A549 (cell line): Measurements from ENCODE around the gene TRDN. TPM values are rescaled to one million over a fixed set of nuclear protein-coding genes. Genes with fewer than 3 reads are reported as not detected.

Source experiments
- ATAC-seq, 2 experiments: fragments of 200-7000 bp in 1 of 2; fragments of >200 bp in 1 of 2; cut with Nextera tagmentation in 1 of 2; cut with Tn5 transposase in 1 of 2; 3 replicates each; pipeline versions ENCODE4 v1.8.0 to v1.9.1; 2018 to 2020; ENCODE audit warnings: mild to moderate bottlenecking in 1 of 2, moderate library complexity in 1 of 2
- CTCF ChIA-PET: fragments of 300-600 bp; sonication (Branson Sonifier 250); formaldehyde crosslinking; extraction: SDS; loops from one replicate; lab custom pipeline; 2021; ENCODE audit warnings: antibody characterized with exemption, inconsistent platforms; lab: Yijun Ruan, JAX
- POLR2A ChIA-PET: fragments of 350-600 bp; formaldehyde crosslinking; extraction: SDS; loops from one replicate; lab custom pipeline; 2021; ENCODE audit warnings: antibody characterized with exemption, inconsistent platforms; lab: Yijun Ruan, JAX
- DNase-seq, 2 experiments: peaks; one replicate each; pipeline versions ENCODE4 v3.0.0 to v3.0.0-alpha.2; 2011 to 2016; ENCODE audit warnings: low read depth in 1 of 2, low spot score in 1 of 2
- FAIRE-seq: peaks from 2 replicates; lab custom pipeline; 2011; peaks lifted over from hg19 to GRCh38; lab: Jason Lieb, UNC
- H3K27ac ChIP-seq, 2 experiments: fragments of >200 bp; sonication (Bioruptor Twin); formaldehyde crosslinking; 3 replicates each; pipeline ENCODE4 v1.5.1; 2016 to 2017
- H3K4me1 ChIP-seq: fragments of >200 bp; sonication (Bioruptor Twin); formaldehyde crosslinking; 3 replicates; pipeline ENCODE4 v1.6.1; 2016
- H3K4me2 ChIP-seq: fragments of >200 bp; sonication (Bioruptor Twin); formaldehyde crosslinking; 3 replicates; pipeline ENCODE4 v1.6.1; 2016
- H3K4me3 ChIP-seq: fragments of >200 bp; sonication (Bioruptor Twin); formaldehyde crosslinking; 3 replicates; pipeline ENCODE4 v1.5.1; 2016
- H3K9me3 ChIP-seq: fragments of >200 bp; sonication (Bioruptor Twin); formaldehyde crosslinking; 3 replicates; pipeline ENCODE4 v1.6.1; 2016
- CBX2 ChIP-seq: fragments of 200-600 bp; sonication (generic); IDR thresholded peaks from 2 replicates; pipeline ENCODE4 v1.6.1; 2016; ENCODE audit warnings: low read depth, mild to moderate bottlenecking, borderline replicate concordance
- CBX8 ChIP-seq: fragments of 200-600 bp; sonication (generic); IDR thresholded peaks from 2 replicates; pipeline ENCODE4 v1.6.1; 2016
- CEBPB ChIP-seq, 2 experiments: fragments of >200 bp in 1 of 2; sonication (Bioruptor Twin) in 1 of 2; formaldehyde crosslinking in 1 of 2; IDR thresholded peaks; 2 replicates each; pipeline ENCODE4 v1.6.1; 2012 to 2016
- EHF ChIP-seq: fragments of 250-450 bp; sonication (Bioruptor Pico); IDR thresholded peaks from 2 replicates; pipeline ENCODE4 v1.5.0; 2020; ENCODE audit warnings: mild to moderate bottlenecking
- EP300 ChIP-seq, 2 experiments: fragments of >200 bp; sonication (Bioruptor Twin); formaldehyde crosslinking; IDR thresholded peaks; 2 replicates in 1 of 2; 3 replicates in 1 of 2; pipeline ENCODE4 v1.6.1; 2016 to 2017
- FOSB ChIP-seq: fragments of 250-450 bp; sonication (Bioruptor Pico); IDR thresholded peaks from 2 replicates; pipeline ENCODE4 v1.5.0; 2020; ENCODE audit warnings: mild to moderate bottlenecking, moderate library complexity
- FOSL2 ChIP-seq, 2 experiments: fragments of 450-650 bp in 1 of 2; fragments of >200 bp in 1 of 2; sonication (Bioruptor Twin) in 1 of 2; formaldehyde crosslinking; IDR thresholded peaks; 2 replicates each; pipeline versions ENCODE4 v1.5.0 to v1.6.1; 2016 to 2020; ENCODE audit warnings: mild to moderate bottlenecking in 1 of 2, moderate library complexity in 1 of 2
- FOXS1 ChIP-seq: fragments of 250-450 bp; sonication (Bioruptor Pico); IDR thresholded peaks from 2 replicates; pipeline ENCODE4 v1.5.0; 2020; ENCODE audit warnings: mild to moderate bottlenecking, moderate library complexity
- GATA3 ChIP-seq: IDR thresholded peaks from 2 replicates; pipeline ENCODE4 v1.6.1; 2012; ENCODE audit warnings: borderline replicate concordance
- HOXB5 ChIP-seq: fragments of 250-450 bp; sonication (Bioruptor Pico); IDR thresholded peaks from 2 replicates; pipeline ENCODE4 v1.5.0; 2020; ENCODE audit warnings: mild to moderate bottlenecking, moderate library complexity
- JUNB ChIP-seq: fragments of >200 bp; sonication (Bioruptor Twin); formaldehyde crosslinking; IDR thresholded peaks from 2 replicates; pipeline ENCODE4 v1.6.1; 2016
- KDM5A ChIP-seq: fragments of 200-600 bp; sonication (generic); IDR thresholded peaks from 2 replicates; pipeline ENCODE4 v1.6.1; 2016; ENCODE audit warnings: antibody characterized with exemption, mild to moderate bottlenecking
- MAFK ChIP-seq: fragments of 450-650 bp; IDR thresholded peaks from 2 replicates; pipeline ENCODE4 v1.6.1; 2014; ENCODE audit not compliant: partially characterized antibody
- MAZ ChIP-seq: fragments of 150-350 bp; IDR thresholded peaks from 2 replicates; pipeline ENCODE4 v1.6.1; 2014; ENCODE audit warnings: antibody characterized with exemption, low read depth, low read length, borderline replicate concordance
- NFE2L2 ChIP-seq: fragments of 150-350 bp; conservative IDR thresholded peaks from 2 replicates; pipeline ENCODE4 v1.6.1; 2014; ENCODE audit warnings: low read length
- NPAS2 ChIP-seq: fragments of 250-450 bp; sonication (Bioruptor Pico); IDR thresholded peaks from 2 replicates; pipeline ENCODE4 v1.8.0; 2022; ENCODE audit warnings: mild to moderate bottlenecking, moderate library complexity, borderline replicate concordance
- RARB ChIP-seq: fragments of 250-450 bp; sonication (Bioruptor Pico); IDR thresholded peaks from 2 replicates; pipeline ENCODE4 v1.8.0; 2021; ENCODE audit warnings: mild to moderate bottlenecking, moderate library complexity
- RNF2 ChIP-seq: fragments of 200-600 bp; sonication (generic); IDR thresholded peaks from 2 replicates; pipeline ENCODE4 v1.6.1; 2016; ENCODE audit warnings: low read depth, mild to moderate bottlenecking, antibody characterized with exemption, moderate library complexity, borderline replicate concordance
- SMC3 ChIP-seq: fragments of >200 bp; sonication (Bioruptor Twin); formaldehyde crosslinking; IDR thresholded peaks from 3 replicates; pipeline ENCODE4 v1.6.1; 2018; ENCODE audit warnings: inconsistent platforms
- ZNF302 ChIP-seq: fragments of 250-450 bp; sonication (Bioruptor Pico); IDR thresholded peaks from 2 replicates; pipeline ENCODE4 v1.9.0; 2021; ENCODE audit warnings: inconsistent platforms, mild to moderate bottlenecking, moderate library complexity
- WGBS: methylation state at CpG from one replicate; pipeline ENCODE4 v1.1.6; 2017; ENCODE audit errors: missing lambda C conversion rate; 5-methylcytosine and 5-hydroxymethylcytosine counted together
- polyA plus RNA-seq, 4 experiments: library from polyadenylated mRNA; depleted of rRNA in 3 of 4; stranded (reverse); fragments of >200 nt; fragmentation: RNase III in 1 of 4; extraction: RNeasy Plus Mini Kit Qiagen cat#74134 plus additional on column Dnase treatment in 1 of 4; gene quantifications; 2 replicates in 3 of 4; 3 replicates in 1 of 4; pipeline ENCODE4 v1.2.3, GENCODE V29; 2011 to 2017
- TF ChIP-seq, protein P1 (sequence below): fragments of 150-350 bp; IDR thresholded peaks from 2 replicates; pipeline ENCODE4 v1.6.1; 2014; ENCODE audit warnings: low read depth, mild to moderate bottlenecking, low read length
- TF ChIP-seq, protein P2 (sequence below): IDR thresholded peaks from 2 replicates; pipeline ENCODE4 v1.6.1; 2012

Gene TRDN
- polyA plus RNA-seq, 2 of the 4 experiments (the other 2 are of a cell fraction), result not detected

DNA sequence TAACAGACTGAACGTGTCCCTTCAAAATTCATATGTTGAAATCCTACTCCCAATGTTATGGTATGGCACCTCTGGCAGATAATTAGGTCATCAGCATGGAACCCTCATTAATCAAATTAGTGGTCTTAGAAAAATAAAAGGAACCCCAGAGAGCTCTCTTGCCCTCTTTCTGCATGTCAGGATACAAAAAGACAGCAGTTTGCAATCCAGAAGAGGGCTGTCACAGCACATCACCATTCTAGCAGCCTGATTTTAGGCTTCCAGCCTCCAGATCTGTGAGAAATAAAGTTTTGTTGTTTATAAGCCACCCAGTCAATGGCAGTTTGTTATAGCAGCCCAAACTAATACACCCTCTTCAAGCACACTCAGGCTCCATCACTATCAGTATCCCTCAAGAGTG, 292.9 kb downstream of the TRDN start:
- CTCF ChIA-PET, result no interaction called here

DNA sequence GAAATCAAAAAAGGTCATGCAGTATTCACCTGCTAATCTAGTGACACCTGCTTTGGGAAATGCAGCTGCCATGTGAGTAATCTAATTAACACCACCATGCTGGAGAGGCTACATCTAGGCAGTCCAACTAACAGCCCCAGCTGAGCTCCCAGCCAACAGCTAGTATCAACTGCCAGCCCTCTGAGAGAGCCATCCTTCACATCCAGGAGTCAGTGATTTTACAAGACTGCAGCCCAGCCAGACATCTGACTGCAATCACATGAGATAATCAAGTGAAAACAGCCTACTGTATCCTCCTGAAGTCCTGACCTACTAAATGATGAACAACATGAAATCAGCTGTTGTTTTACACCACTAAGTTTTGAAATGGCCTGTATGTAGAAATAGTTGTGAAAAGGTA, 298.4 kb downstream of the TRDN start:
- no peak for ATAC-seq
- no peak for FAIRE-seq
- H3K27ac ChIP-seq, result no peak overlapping the region
- TF ChIP-seq GATA3, result no peak
- TF ChIP-seq FOXS1 (CRISPR knock-in tag), result no peak
- ChIA-PET CTCF (interaction anchor here (0.7 to 1.4 kb wide), 2 partner anchors 469 to 847 kb away, joined by 3 read pairs; no protein-coding TSS in a partner anchor), POLR2A (no interaction called here)
- H3K4me2 ChIP-seq, result no peak overlapping the region
- no peak for DNase-seq
- H3K4me3 ChIP-seq, result no peak overlapping the region
- no peaks in the 10 kb centered on the region for H3K9me3 ChIP-seq
- H3K4me1 ChIP-seq, result no peaks in the 10 kb centered on the region

More for the DNA sequence above, 292.9 kb downstream of the TRDN start:
- no peak for FAIRE-seq
- H3K4me1 ChIP-seq, result no peaks in the 10 kb centered on the region
- no peak overlapping the region for H3K27ac ChIP-seq
- no peak for TF ChIP-seq CEBPB (IDR thresholded peaks at IDR 0.05)
- no peak for TF ChIP-seq SMC3
- no peak for TF ChIP-seq CBX2
- TF ChIP-seq, protein P1, sequence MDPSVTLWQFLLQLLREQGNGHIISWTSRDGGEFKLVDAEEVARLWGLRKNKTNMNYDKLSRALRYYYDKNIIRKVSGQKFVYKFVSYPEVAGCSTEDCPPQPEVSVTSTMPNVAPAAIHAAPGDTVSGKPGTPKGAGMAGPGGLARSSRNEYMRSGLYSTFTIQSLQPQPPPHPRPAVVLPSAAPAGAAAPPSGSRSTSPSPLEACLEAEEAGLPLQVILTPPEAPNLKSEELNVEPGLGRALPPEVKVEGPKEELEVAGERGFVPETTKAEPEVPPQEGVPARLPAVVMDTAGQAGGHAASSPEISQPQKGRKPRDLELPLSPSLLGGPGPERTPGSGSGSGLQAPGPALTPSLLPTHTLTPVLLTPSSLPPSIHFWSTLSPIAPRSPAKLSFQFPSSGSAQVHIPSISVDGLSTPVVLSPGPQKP, result no peak
- no peak for TF ChIP-seq EP300 (IDR thresholded peaks at IDR 0.05)
- TF ChIP-seq RNF2, result no peak
- TF ChIP-seq JUNB, result no peak
- TF ChIP-seq CBX8, result no peak
- TF ChIP-seq ZNF302 (CRISPR knock-in tag), result no peak
- TF ChIP-seq EHF (CRISPR knock-in tag), result no peak
- TF ChIP-seq GATA3, result no peak
- TF ChIP-seq FOSB (CRISPR knock-in tag), result no peak
- no peak for TF ChIP-seq KDM5A
- TF ChIP-seq MAFK, result no peak
- no peak for TF ChIP-seq MAZ
- TF ChIP-seq RARB (CRISPR knock-in tag), result no peak
- TF ChIP-seq HOXB5 (CRISPR knock-in tag), result no peak
- TF ChIP-seq, protein P2, sequence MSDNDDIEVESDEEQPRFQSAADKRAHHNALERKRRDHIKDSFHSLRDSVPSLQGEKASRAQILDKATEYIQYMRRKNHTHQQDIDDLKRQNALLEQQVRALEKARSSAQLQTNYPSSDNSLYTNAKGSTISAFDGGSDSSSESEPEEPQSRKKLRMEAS, result no peak
- TF ChIP-seq FOSL2 (IDR thresholded peaks at IDR 0.05), result no peak
- no peak for TF ChIP-seq FOSL2 (CRISPR knock-in tag; IDR thresholded peaks at IDR 0.05)
- no peak for TF ChIP-seq NPAS2
- ATAC-seq, result no peak
- DNase-seq, result no peak
- no peak overlapping the region for H3K4me3 ChIP-seq
- POLR2A ChIA-PET, result no interaction called here
- H3K9me3 ChIP-seq, result no peaks in the 10 kb centered on the region
- 53% methylated on average over 1 of the region's 1 CpG for WGBS
- H3K4me2 ChIP-seq, result no peak overlapping the region

DNA sequence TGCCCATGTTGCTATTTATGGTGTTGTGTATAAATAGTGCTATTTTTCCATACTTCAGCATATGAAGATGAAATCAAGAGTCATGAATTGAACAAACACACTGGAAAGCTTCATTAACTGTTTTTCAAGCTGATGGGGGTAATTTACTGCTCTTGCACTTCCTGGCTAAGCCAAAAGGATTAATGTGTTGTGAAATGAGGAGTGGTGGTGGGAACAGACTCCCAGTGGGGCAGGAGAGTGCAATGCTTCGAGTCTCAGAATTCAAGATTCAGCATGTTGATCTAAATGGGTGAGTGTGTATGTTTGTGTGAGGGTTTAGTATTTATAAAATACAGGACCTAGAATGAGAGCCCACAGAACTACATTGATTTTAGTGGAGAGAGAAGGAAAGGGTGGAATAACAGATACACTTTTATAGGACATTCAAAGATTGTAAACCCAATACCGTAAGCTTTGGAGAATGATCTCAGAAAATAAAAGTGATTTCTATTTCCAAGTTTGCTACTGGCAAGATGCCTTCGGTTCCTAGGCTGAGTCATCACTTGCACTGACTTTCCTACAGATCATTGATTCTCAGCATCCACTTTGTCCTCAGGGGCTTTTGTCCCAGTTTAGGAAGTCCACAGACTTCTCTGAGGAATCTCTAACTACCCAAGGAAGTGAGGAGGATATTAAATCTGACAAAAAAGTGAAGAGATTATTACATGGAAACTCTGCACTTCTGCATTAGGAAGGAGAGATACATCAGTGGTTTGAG, 303.6 kb downstream of the TRDN start:
- DNase-seq, result no peak
- no peak for ATAC-seq
- FAIRE-seq, result no peak
- no peak for TF ChIP-seq FOSB (CRISPR knock-in tag)
- no peaks in the 10 kb centered on the region for H3K9me3 ChIP-seq
- POLR2A ChIA-PET, result no interaction called here
- H3K4me2 ChIP-seq, result no peak overlapping the region
- CTCF ChIA-PET, result interaction anchor here (1.4 kb wide), 1 partner anchor 464 kb away, joined by 3 read pairs; no protein-coding TSS in a partner anchor
- no peak overlapping the region for H3K4me3 ChIP-seq
- H3K4me1 ChIP-seq, result no peaks in the 10 kb centered on the region
- no peak overlapping the region for H3K27ac ChIP-seq
- WGBS, result 30% methylated on average over 3 of the region's 3 CpGs

DNA sequence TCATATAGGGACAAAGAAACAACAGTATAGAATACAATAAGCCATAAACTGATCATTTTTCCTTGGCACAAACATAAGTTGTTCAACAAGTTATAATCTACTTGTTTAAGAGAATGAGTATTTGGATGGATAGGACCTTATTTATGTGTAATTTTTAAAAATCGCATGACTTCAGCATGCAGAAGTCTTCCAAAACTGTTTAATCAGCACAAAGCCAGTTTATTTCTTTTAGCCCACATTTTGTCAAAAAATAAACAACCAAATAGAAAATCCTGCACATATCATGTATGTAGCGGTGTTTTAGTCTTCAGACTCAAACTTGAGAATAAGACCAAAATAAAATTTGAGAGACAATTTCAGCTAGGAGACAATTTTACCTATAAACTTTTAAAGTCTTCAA, 304.7 kb downstream of the TRDN start:
- TF ChIP-seq MAFK (peak; percentile 33), NFE2L2 (no peak), NPAS2 (no peak)
- no peak overlapping the region for H3K4me3 ChIP-seq
- 13% methylated on average over 2 of the region's 2 CpGs for WGBS
- ChIA-PET POLR2A (no interaction called here), CTCF (interaction anchor here (1.4 kb wide), 1 partner anchor 463 kb away, joined by 3 read pairs; no protein-coding TSS in a partner anchor)
- DNase-seq, result no peak
- no peak for FAIRE-seq
- no peak overlapping the region for H3K27ac ChIP-seq
- H3K4me1 ChIP-seq, result no peaks in the 10 kb centered on the region
- H3K9me3 ChIP-seq, result no peaks in the 10 kb centered on the region
- no peak for ATAC-seq
- no peak overlapping the region for H3K4me2 ChIP-seq
